Activated B cell treated with CpG ODN at 0.5 μM for 24 hours (primary cell): Measurements from ENCODE around the gene NEURL1B. TPM values are rescaled to one million over a fixed set of nuclear protein-coding genes. Genes with fewer than 3 reads are reported as not detected.

Experiments
- ATAC-seq: fragments of 200-7000 bp; cut with Tn5 transposase; one replicate; pipeline ENCODE4 v1.10.0; 2021; ENCODE audit warnings: low read depth, mild to moderate bottlenecking, moderate library complexity
- CTCF ChIA-PET: fragments of 350-600 bp; sonication (Branson Sonifier 250); formaldehyde crosslinking; loops from one replicate; lab custom pipeline; 2021; ENCODE audit warnings: antibody characterized with exemption; lab: Charles Lee
- POLR2A ChIA-PET: fragments of 350-600 bp; sonication (Branson Sonifier 250); formaldehyde crosslinking; loops from one replicate; lab custom pipeline; 2021; ENCODE audit warnings: antibody characterized with exemption; lab: Charles Lee
- DNase-seq: peaks from one replicate; pipeline ENCODE4 v3.0.0; 2022
- H3K27ac Mint-ChIP-seq: one replicate; pipeline ENCODE4 v1.8.0; 2020; ENCODE audit warnings: mixed read lengths
- H3K27me3 Mint-ChIP-seq: one replicate; pipeline ENCODE4 v1.8.0; 2021; ENCODE audit warnings: mixed read lengths
- H3K36me3 Mint-ChIP-seq: one replicate; pipeline ENCODE4 v1.8.0; 2021; ENCODE audit warnings: low read depth, mixed read lengths
- H3K4me1 Mint-ChIP-seq: one replicate; pipeline ENCODE4 v1.8.0; 2021; ENCODE audit warnings: mixed read lengths
- H3K4me3 Mint-ChIP-seq: one replicate; pipeline ENCODE4 v1.8.0; 2020; ENCODE audit warnings: mild to moderate bottlenecking, mixed read lengths
- H3K9me3 Mint-ChIP-seq: one replicate; pipeline ENCODE4 v1.8.0; 2020; ENCODE audit warnings: mixed read lengths
- intact Hi-C: fragments of 100-400 bp; cut with micrococcal nuclease; formaldehyde crosslinking; loops from one replicate; pipeline ENCODE4 v1.15.1; 2024
- total RNA-seq: library from RNA; stranded (reverse); gene quantifications from 2 replicates; pipeline ENCODE4 v1.2.3, GENCODE V29; 2022
- TF ChIP-seq, protein P1 (sequence below): fragments of 200-600 bp; IDR thresholded peaks from one replicate; pipeline ENCODE4 v1.8.0; 2022; ENCODE audit warnings: antibody characterized with exemption, mild to moderate bottlenecking

The NEURL1B gene
- total RNA-seq, 1 donor from 2014 or later: 0.09 TPM

DNA sequence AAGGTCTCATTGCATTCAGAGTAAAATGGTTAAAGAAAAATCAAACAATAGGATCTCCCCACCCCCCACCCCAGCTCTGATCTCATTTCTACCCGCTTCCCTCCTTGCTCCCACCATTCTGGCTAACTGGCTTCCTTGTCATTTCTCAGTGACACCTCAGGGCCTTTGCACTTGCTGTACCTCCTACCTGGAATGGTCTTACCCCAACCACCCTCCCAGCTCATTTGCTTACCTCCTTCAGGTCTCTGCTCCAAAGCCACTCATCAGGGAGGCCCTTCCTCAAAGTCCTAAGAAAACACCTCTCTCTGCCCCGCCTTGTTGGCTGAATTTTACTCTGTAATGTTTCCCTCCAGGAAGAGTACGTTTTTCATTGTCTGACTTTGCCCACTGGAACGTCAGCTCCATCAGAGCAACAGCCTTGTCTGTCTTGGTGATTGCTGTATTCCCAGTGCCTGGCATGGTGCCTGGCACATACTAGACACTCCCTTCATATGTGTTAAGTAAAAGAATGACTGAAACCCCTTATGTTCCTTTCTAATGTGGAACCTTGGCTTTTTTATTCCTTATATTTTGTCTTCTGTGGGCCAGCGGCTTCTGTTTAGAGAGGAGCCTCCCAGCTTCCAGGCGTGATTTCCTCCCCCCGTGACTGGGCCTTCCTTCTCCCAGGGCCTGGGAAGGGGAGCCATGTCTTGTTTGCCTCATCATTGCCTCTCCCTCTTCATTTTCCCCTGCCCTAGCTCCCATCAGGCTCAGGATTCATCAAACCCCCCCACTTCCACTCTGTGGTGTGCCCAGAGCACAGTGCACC is 26.9 kb downstream of the NEURL1B start:
- H3K27me3 Mint-ChIP-seq: peaks cover 14% of the 10 kb centered on the region
- no peak for ATAC-seq
- no peak overlapping the region for H3K27ac Mint-ChIP-seq
- peaks cover 2% of the 10 kb centered on the region for H3K9me3 Mint-ChIP-seq
- no peak for DNase-seq
- no peaks in the 10 kb centered on the region for H3K4me1 Mint-ChIP-seq
- no peaks in the 10 kb centered on the region for H3K36me3 Mint-ChIP-seq
- ChIA-PET POLR2A (no interaction called here), CTCF (interaction anchor here (0.6 to 1.3 kb wide), 2 partner anchors 30 to 163 kb away, joined by 4 read pairs; no protein-coding TSS in a partner anchor)
- TF ChIP-seq, protein P1, sequence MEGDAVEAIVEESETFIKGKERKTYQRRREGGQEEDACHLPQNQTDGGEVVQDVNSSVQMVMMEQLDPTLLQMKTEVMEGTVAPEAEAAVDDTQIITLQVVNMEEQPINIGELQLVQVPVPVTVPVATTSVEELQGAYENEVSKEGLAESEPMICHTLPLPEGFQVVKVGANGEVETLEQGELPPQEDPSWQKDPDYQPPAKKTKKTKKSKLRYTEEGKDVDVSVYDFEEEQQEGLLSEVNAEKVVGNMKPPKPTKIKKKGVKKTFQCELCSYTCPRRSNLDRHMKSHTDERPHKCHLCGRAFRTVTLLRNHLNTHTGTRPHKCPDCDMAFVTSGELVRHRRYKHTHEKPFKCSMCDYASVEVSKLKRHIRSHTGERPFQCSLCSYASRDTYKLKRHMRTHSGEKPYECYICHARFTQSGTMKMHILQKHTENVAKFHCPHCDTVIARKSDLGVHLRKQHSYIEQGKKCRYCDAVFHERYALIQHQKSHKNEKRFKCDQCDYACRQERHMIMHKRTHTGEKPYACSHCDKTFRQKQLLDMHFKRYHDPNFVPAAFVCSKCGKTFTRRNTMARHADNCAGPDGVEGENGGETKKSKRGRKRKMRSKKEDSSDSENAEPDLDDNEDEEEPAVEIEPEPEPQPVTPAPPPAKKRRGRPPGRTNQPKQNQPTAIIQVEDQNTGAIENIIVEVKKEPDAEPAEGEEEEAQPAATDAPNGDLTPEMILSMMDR: no peak
- no peak overlapping the region for H3K4me3 Mint-ChIP-seq
- intact Hi-C loops: no loop called here

DNA sequence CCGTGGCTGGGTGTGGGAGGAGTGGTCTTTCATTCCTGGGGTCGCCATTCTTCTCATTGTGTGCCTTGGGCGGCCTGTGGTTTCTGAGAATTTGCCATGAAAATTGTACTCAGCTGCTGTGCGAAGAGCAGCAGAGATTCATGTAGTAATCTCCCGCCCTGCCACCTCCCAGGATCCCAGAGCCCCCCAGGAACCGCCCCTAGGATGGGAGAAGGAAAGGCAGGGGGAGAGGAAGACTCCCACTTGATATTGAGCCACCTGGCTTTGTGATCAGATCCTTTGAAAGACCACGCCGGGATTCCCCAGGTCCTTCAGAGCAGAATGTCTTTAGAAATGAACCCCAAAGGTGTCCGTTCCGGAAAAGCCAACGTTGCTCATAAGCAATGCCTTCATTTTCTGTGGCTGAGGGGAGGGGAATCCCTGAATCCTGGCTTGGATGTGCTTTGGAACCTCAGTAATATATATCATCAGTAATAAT is 27.6 kb downstream of the NEURL1B start:
- peaks cover 14% of the 10 kb centered on the region for H3K27me3 Mint-ChIP-seq
- H3K4me1 Mint-ChIP-seq: no peaks in the 10 kb centered on the region
- CTCF ChIA-PET: interaction anchor here (1.3 kb wide), 1 partner anchor 30 kb away, joined by 4 read pairs; no protein-coding TSS in a partner anchor

GRCh38 chr5:172669386-172670004 is 28.4 kb downstream of the NEURL1B start:
- ATAC-seq (no peak), DNase-seq (no peak)
- TF ChIP-seq, protein P1: no peak
- CTCF ChIA-PET: no interaction called here
- Mint-ChIP-seq H3K4me1 (no peaks in the 10 kb centered on the region), H3K27ac (no peak overlapping the region), H3K36me3 (no peaks in the 10 kb centered on the region), H3K9me3 (peaks cover 2% of the 10 kb centered on the region), H3K27me3 (peaks cover 8% of the 10 kb centered on the region), H3K4me3 (no peak overlapping the region)
- POLR2A ChIA-PET: interaction anchor here (0.7 kb wide), 1 partner anchor 11 kb away, joined by 3 read pairs; no protein-coding TSS in a partner anchor
- intact Hi-C loops: no loop called here

More for the DNA sequence above, 27.6 kb downstream of the NEURL1B start:
- peaks cover 2% of the 10 kb centered on the region for H3K9me3 Mint-ChIP-seq
- TF ChIP-seq, protein P1: no peak
- POLR2A ChIA-PET: interaction anchor here (0.7 kb wide), 1 partner anchor 12 kb away, joined by 3 read pairs; no protein-coding TSS in a partner anchor
- DNase-seq: no peak
- no peak overlapping the region for H3K27ac Mint-ChIP-seq
- intact Hi-C loops: no loop called here
- no peaks in the 10 kb centered on the region for H3K36me3 Mint-ChIP-seq
- ATAC-seq: no peak
- H3K4me3 Mint-ChIP-seq: no peak overlapping the region

GRCh38 chr5:172670005-172670402 is 28.9 kb downstream of the NEURL1B start:
- Mint-ChIP-seq H3K4me1 (no peaks in the 10 kb centered on the region), H3K4me3 (no peak overlapping the region), H3K9me3 (peaks cover 2% of the 10 kb centered on the region), H3K36me3 (no peaks in the 10 kb centered on the region), H3K27ac (no peak overlapping the region), H3K27me3 (peaks cover 4% of the 10 kb centered on the region)
- POLR2A ChIA-PET: no interaction called here
- TF ChIP-seq, protein P1: no peak
- intact Hi-C loops: no loop called here
- CTCF ChIA-PET: no interaction called here
- ATAC-seq (no peak), DNase-seq (no peak)

- Mint-ChIP-seq H3K4me1 (no peaks in the 10 kb centered on the region), H3K4me3 (no peak overlapping the region), H3K27ac (no peak overlapping the region), H3K27me3 (peaks cover 4% of the 10 kb centered on the region), H3K9me3 (peaks cover 2% of the 10 kb centered on the region), H3K36me3 (no peaks in the 10 kb centered on the region)
- ChIA-PET POLR2A (no interaction called here), CTCF (no interaction called here)
- no peak for ATAC-seq
- DNase-seq: no peak
- intact Hi-C loops: no loop called here
- TF ChIP-seq, protein P1: no peak
These were observed 29.4 kb downstream of the NEURL1B start for GRCh38 chr5:172670444-172670843.
